AG09319 (cell line): ENCODE results near the gene DDRGK1.

Source experiments
- DNase-seq: peaks from one replicate; pipeline ENCODE4 v3.0.0-alpha.2; 2010; ENCODE audit warnings: low read depth; ENCODE audit errors: extremely low read depth
- CTCF ChIP-seq: IDR thresholded peaks from 2 replicates; pipeline ENCODE4 v1.5.1; 2011; ENCODE audit warnings: low read depth, mild to moderate bottlenecking, inconsistent platforms, low read length, moderate library complexity

The DDRGK1 gene

GRCh38 chr20:3164763-3165410 lies 39.6 kb downstream of the DDRGK1 start:
- DNase-seq: no peak
- TF ChIP-seq CTCF: no peak

- TF ChIP-seq CTCF: no peak
- DNase-seq: no peak
These were observed 40.3 kb downstream of the DDRGK1 start for GRCh38 chr20:3164043-3164762.

- DNase-seq: no peak
- TF ChIP-seq CTCF: no peak
These were observed 41.1 kb downstream of the DDRGK1 start for GRCh38 chr20:3163099-3164042.

GRCh38 chr20:3162080-3162611 lies 42.3 kb downstream of the DDRGK1 start:
- DNase-seq: no peak
- no peak for TF ChIP-seq CTCF

- TF ChIP-seq CTCF: no peak
- no peak for DNase-seq
These were observed 43.0 kb downstream of the DDRGK1 start for GRCh38 chr20:3161316-3162079.

GRCh38 chr20:3160418-3160817 lies 44.1 kb downstream of the DDRGK1 start:
- no peak for DNase-seq
- no peak for TF ChIP-seq CTCF
